Epithelial cell of esophagus (primary cell): ENCODE results near the gene FARP1.

Experiments
- DNase-seq: peaks from one replicate; pipeline ENCODE4 v3.0.0; 2010; ENCODE audit warnings: low read depth
- H3K4me3 ChIP-seq: 2 replicates; pipeline ENCODE4 v1.5.1; 2011; ENCODE audit warnings: mild to moderate bottlenecking, low read length, control low read depth
- CTCF ChIP-seq: IDR thresholded peaks from 2 replicates; pipeline ENCODE4 v1.5.1; 2011; ENCODE audit warnings: low read depth, mild to moderate bottlenecking, low read length, control low read depth, inconsistent platforms; ENCODE audit not compliant: insufficient read depth; ENCODE audit errors: missing control alignments

FARP1 gene

GRCh38 chr13:98261165-98261702, 118.3 kb downstream of the FARP1 start:
- H3K4me3 ChIP-seq, result no peak overlapping the region
- TF ChIP-seq CTCF, result no peak
- DNase-seq, result no peak

- H3K4me3 ChIP-seq, result no peak overlapping the region
- TF ChIP-seq CTCF, result no peak
- DNase-seq, result no peak
These were observed 119.4 kb downstream of the FARP1 start for GRCh38 chr13:98262292-98262691.

- no peak for TF ChIP-seq CTCF
- no peak for DNase-seq
- H3K4me3 ChIP-seq, result no peak overlapping the region
These were observed 120.9 kb downstream of the FARP1 start for GRCh38 chr13:98263841-98264240.

GRCh38 chr13:98264877-98265276, 122.0 kb downstream of the FARP1 start:
- no peak for TF ChIP-seq CTCF
- no peak overlapping the region for H3K4me3 ChIP-seq
- no peak for DNase-seq

- H3K4me3 ChIP-seq, result no peak overlapping the region
- TF ChIP-seq CTCF, result no peak
- no peak for DNase-seq
These were observed 123.0 kb downstream of the FARP1 start for GRCh38 chr13:98265692-98266551.

- no peak overlapping the region for H3K4me3 ChIP-seq
- peak; percentile 47 for DNase-seq
- no peak for TF ChIP-seq CTCF
These were observed 124.4 kb downstream of the FARP1 start for GRCh38 chr13:98267080-98267912.
